ENCODE measurements around the gene PIGN.

Gene PIGN, protein sequence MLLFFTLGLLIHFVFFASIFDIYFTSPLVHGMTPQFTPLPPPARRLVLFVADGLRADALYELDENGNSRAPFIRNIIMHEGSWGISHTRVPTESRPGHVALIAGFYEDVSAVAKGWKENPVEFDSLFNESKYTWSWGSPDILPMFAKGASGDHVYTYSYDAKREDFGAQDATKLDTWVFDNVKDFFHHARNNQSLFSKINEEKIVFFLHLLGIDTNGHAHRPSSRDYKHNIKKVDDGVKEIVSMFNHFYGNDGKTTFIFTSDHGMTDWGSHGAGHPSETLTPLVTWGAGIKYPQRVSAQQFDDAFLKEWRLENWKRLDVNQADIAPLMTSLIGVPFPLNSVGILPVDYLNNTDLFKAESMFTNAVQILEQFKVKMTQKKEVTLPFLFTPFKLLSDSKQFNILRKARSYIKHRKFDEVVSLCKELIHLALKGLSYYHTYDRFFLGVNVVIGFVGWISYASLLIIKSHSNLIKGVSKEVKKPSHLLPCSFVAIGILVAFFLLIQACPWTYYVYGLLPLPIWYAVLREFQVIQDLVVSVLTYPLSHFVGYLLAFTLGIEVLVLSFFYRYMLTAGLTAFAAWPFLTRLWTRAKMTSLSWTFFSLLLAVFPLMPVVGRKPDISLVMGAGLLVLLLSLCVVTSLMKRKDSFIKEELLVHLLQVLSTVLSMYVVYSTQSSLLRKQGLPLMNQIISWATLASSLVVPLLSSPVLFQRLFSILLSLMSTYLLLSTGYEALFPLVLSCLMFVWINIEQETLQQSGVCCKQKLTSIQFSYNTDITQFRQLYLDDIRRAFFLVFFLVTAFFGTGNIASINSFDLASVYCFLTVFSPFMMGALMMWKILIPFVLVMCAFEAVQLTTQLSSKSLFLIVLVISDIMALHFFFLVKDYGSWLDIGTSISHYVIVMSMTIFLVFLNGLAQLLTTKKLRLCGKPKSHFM

GRCh38 chr18:62186774-62187542, at the start of gene PIGN, which contains the start of gene RELCH:
PIGN (minus strand) TSS chr18:62187056; CDS start chr18:62161353, 25,703 bp downstream.
RELCH (plus strand) TSS chr18:62187255; CDS start chr18:62187506, 251 bp downstream.
- peak; percentile 92 to 99 (median 98) for DNase-seq

DNA sequence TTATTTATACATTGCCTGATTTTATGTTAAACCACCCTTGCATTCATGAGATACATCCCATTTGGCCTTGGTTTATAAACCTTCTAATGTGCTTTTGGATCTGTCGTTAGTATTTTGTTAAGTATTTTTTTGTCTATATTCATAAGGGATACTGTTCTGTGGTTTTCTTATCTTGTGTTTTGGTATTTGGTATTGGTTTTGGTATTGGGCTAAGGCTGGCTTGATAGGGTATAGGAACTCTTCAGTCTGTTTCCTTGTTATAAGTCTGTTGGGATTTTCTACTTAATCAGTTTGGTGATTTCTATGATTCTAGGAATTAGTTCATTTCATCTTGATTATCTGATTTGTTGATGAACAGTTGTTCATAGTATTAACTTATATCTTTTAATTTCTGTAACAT, 49.4 kb upstream of the PIGN start:
- no peak for DNase-seq

- DNase-seq, result no peak
Measured at GRCh38 chr18:62226047-62226446, 39.2 kb upstream of the PIGN start.

- DNase-seq, result no peak
Measured at GRCh38 chr18:62224229-62224628, 37.4 kb upstream of the PIGN start.

GRCh38 chr18:62214790-62215189, 27.9 kb upstream of the PIGN start:
- no peak for DNase-seq

DNA sequence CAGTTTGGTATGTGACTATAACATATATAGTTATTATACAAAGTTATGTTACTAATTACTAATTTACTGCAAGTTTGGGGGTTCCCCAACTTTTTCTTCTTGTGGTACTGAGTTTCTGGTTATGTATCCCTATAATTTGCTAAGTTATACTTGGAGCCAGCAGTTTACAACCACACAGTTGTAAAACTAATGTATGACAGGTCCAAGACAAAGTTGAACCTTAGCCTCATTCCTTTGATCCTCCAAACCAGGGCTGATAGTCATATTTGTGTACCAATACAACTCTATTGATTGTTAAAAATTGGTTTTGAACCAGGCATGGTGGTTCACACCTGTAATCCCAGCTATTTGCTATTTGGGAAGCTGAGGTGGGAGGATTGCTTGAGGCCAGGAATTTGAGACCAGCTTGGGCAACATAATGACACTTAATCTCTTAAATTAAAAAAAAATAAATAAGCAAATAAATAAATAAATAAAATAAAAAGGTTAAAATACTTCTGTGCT, 24.5 kb upstream of the PIGN start:
- no peak for DNase-seq

DNA sequence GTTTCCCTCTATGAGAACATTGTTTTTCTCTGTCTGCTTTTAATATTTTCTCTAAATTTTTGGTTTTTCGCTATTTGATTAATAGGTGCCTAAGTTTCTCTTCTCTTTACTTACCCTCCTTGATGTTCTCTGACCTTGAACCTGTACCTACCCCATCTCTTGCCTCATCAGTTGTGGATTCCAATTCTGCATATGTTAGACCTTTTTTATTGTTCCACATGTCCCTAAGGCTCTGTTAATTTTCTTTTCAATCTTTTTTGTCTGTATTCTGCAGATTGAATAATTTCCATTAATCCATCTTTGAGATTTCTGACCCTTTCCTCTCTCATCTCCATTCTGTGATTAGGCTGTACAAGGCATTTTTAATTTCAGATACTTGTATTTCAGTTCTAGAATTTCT, 23.3 kb upstream of the PIGN start:
- DNase-seq, result no peak

- DNase-seq, result no peak
Measured at GRCh38 chr18:62209046-62209445, 22.2 kb upstream of the PIGN start.

- DNase-seq, result no peak
Measured at GRCh38 chr18:62206593-62206992, 19.7 kb upstream of the PIGN start.

DNA sequence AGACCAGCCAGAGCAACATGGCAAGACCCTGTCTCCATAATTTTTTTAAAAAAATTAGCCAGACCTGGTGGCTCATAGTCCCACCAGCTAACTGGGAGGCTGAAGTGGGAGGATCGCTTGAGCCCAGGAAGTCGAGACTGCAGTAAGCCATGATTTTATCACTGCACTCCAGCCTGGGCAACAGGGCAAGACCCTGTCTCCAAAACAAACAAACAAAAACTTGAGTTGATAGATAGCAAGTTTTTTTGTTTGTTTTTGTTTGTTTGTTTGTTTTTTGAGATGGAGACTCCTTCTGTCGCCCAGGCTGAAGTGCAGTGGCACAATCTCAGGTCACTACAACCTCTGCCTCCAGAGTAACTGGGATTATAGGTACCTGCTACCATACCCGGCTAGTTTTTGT, 19.0 kb upstream of the PIGN start:
- DNase-seq, result no peak

- DNase-seq, result no peak
Measured at GRCh38 chr18:62201870-62202269, 15.0 kb upstream of the PIGN start.

- DNase-seq, result no peak
Measured at GRCh38 chr18:62200121-62200914, 13.5 kb upstream of the PIGN start.

DNA sequence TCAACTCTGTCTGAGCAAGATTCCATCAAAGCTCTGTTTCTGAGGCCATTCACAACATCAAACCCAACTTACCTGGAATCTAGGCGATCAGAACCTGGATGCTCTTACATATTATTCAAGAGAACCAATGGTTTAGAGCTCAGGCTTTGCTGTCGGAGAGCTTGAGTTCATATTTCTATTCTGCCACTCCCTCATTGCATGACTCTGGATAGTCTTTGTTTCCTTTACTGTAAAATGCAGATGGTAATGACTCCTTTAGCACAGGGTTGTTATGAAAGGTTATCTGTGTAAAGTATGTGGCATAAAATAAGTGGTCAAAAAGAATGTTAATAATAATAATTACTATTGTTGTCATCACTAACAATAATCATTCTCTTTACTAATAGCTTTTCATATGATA, 12.8 kb upstream of the PIGN start:
- DNase-seq, result no peak

DNA sequence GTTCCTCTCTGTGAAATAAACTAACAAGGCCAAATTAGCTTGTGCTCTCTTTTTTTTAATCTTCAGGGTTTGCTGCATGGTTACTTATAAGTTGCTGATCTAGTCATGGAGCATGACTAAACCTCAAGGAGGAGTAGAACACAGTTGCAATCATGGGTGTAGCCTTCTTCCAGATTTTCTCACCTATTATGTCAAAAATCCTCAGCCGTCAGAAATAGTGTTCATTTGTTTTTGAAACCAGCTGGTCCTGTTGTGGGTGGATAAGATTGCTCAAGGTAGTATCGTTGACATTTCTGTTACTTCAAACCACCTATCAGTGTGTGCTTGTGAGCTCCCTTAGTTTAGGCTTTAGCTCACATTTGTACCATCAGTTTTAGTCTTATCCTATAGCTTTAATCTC, 11.4 kb upstream of the PIGN start:
- DNase-seq, result no peak

- DNase-seq, result no peak
Measured at GRCh38 chr18:62196980-62197379, 10.1 kb upstream of the PIGN start.

- no peak for DNase-seq
Measured at GRCh38 chr18:62196079-62196478, 9.2 kb upstream of the PIGN start.

DNA sequence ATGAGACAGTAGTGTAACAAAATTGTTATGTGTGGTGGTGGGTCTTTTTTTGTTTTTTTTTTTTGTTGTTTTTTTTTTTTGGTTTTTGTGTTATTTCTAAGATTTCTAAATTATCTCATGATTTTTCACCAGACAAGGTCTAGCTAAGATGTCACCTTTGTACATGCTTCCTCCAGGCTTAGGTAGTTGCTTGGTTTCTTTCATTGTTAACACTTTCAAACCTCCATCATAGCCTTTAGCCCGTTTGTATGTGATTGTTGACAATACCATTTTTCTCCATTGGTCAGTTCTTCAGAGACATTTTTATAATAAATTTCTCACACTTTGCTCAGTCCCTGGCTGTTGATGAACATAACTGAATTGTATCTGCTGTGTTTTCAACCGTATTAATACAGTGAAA, 2.4 kb upstream of the PIGN start:
- DNase-seq, result no peak

GRCh38 chr18:62187543-62188510, 971 bp upstream of the PIGN start:
- peak in 3 of 6 experiments; percentile 14 to 33 (median 24) for DNase-seq

DNA sequence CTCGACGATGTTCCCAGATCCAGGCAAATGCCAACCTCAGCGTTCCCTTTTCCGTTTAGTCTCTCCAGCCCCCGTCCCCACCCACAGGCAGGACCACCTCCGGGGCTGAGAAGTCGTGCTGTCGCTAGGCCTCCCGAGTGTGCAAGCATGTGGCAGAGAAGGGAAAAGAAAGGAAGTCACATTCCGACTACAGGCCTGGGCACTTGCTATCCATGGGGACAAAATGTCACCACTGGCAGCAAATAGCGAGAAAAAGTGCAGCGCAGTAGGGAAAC, 420 bp downstream of the PIGN start:
- peak in 1 of 6 experiments; percentile 25 for DNase-seq

DNA sequence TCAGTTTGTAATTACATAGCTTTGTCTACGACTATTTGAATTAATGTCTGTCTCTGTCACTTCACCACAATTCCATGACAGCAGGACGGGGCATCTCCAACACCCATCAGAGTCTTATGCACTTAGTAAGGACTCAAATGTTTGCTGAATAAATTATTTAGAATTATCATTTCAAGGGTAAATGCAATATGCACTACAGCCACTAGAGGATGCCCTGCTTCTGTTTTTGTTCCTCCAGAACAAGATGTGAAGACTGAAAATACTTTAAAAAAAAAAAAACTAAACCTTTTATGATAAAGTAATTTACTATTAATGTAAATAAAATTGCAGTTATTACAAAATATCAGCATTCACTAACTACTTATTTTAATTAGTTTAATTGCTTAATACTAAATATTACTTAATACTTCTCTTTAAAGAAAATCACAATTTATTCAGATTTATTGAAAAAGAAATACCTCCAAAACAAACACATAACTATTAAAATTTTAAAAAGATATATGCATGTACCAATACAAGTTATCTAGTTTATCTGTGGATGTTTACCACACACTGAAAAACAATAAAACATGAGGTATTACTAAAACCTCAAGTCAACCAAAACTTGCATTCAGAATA, 3.2 kb downstream of the PIGN start:
- DNase-seq, result peak in 5 of 6 experiments; percentile 3 to 62 (median 14)

All from stimulated activated naive CD4-positive, alpha-beta T cell (primary cell).